OCI-LY1 (cell line): ENCODE results near the gene OR2V1.
A peak's percentile ranks its signal among the peaks of the same experiment; 100 is the strongest.

ENCODE experiments used
- H2AFZ ChIP-seq: fragments of 200-600 bp; sonication (generic), shearing (Covaris generic); 2 replicates; pipeline ENCODE4 v1.6.0; 2014; ENCODE audit warnings: antibody characterized with exemption, mild to moderate bottlenecking, low read length
- H3F3A ChIP-seq: fragments of 200-600 bp; sonication (generic), shearing (Covaris generic); 2 replicates; pipeline ENCODE4 v1.6.0; 2014; ENCODE audit warnings: mild to moderate bottlenecking, antibody characterized with exemption, low read length, moderate library complexity; ENCODE audit not compliant: insufficient read depth
- H3K27ac ChIP-seq: fragments of 200-600 bp; sonication (generic); 2 replicates; pipeline ENCODE4 v1.5.1; 2014; ENCODE audit warnings: low read length, mixed run types, mild to moderate bottlenecking, low read depth; ENCODE audit not compliant: poor library complexity, severe bottlenecking
- H3K27me3 ChIP-seq: fragments of 200-600 bp; sonication (generic); 2 replicates; pipeline ENCODE4 v1.6.0; 2014; ENCODE audit warnings: antibody characterized with exemption, mild to moderate bottlenecking, low read length, moderate library complexity; ENCODE audit not compliant: insufficient read depth
- H3K36me3 ChIP-seq: fragments of 200-600 bp; sonication (generic); 2 replicates; pipeline ENCODE4 v1.6.1; 2014; ENCODE audit warnings: mild to moderate bottlenecking, antibody characterized with exemption, low read length, moderate library complexity, mixed read lengths; ENCODE audit not compliant: insufficient read depth
- H3K4me1 ChIP-seq: fragments of 200-600 bp; sonication (generic); 2 replicates; pipeline ENCODE4 v1.5.1; 2014; ENCODE audit warnings: mild to moderate bottlenecking, low read length, moderate library complexity; ENCODE audit not compliant: insufficient read depth, severe bottlenecking
- H3K4me2 ChIP-seq: fragments of 200-600 bp; sonication (generic), shearing (Covaris generic); 2 replicates; pipeline ENCODE4 v1.6.1; 2014; ENCODE audit warnings: low read length
- H3K4me3 ChIP-seq: fragments of 200-600 bp; sonication (generic); 2 replicates; pipeline ENCODE4 v1.5.1; 2014; ENCODE audit warnings: low read length, low read depth, mild to moderate bottlenecking, mixed read lengths; ENCODE audit not compliant: poor library complexity, severe bottlenecking
- H3K79me2 ChIP-seq: fragments of 200-600 bp; shearing (Covaris generic); 2 replicates; pipeline ENCODE4 v1.6.1; 2016; ENCODE audit warnings: mixed run types, low read length, mixed read lengths; ENCODE audit not compliant: insufficient read depth
- H3K9ac ChIP-seq: fragments of 200-600 bp; sonication (generic), shearing (Covaris generic); 2 replicates; pipeline ENCODE4 v1.6.1; 2014; ENCODE audit warnings: mild to moderate bottlenecking, low read length, mixed read lengths
- H3K9me2 ChIP-seq: fragments of 200-600 bp; sonication (generic), shearing (Covaris generic); 2 replicates; pipeline ENCODE4 v1.6.1; 2014; ENCODE audit warnings: low read depth, mild to moderate bottlenecking, low read length, mixed read lengths
- H3K9me3 ChIP-seq: fragments of 200-600 bp; shearing (Covaris generic); 2 replicates; pipeline ENCODE4 v1.6.1; 2014; ENCODE audit warnings: low read length, mixed read lengths
- H4K20me1 ChIP-seq: fragments of 200-600 bp; sonication (generic), shearing (Covaris generic); 2 replicates; pipeline ENCODE4 v1.6.0; 2016; ENCODE audit warnings: mild to moderate bottlenecking, low read length; ENCODE audit not compliant: insufficient read depth
- CTCF ChIP-seq: fragments of 200-600 bp; sonication (generic), shearing (Covaris generic); IDR thresholded peaks from 2 replicates; pipeline ENCODE4 v1.5.1; 2017; ENCODE audit warnings: mild to moderate bottlenecking, antibody characterized with exemption, low read length, moderate library complexity, mixed read lengths
- EZH2 ChIP-seq: fragments of 200-600 bp; sonication (generic), shearing (Covaris generic); IDR thresholded peaks from 2 replicates; pipeline ENCODE4 v1.8.0; 2017; ENCODE audit warnings: borderline replicate concordance, mixed run types, mild to moderate bottlenecking, antibody characterized with exemption, low read length, moderate library complexity, mixed read lengths

The OR2V1 gene

GRCh38 chr5:181092428-181092827 is 38.5 kb downstream of the OR2V1 start:
- no peak overlapping the region for H3K4me3 ChIP-seq
- no peak overlapping the region for H3K27ac ChIP-seq
- no peaks in the 10 kb centered on the region for H3F3A ChIP-seq
- no peak overlapping the region for H3K4me2 ChIP-seq
- no peaks in the 10 kb centered on the region for H3K36me3 ChIP-seq
- no peak overlapping the region for H2AFZ ChIP-seq
- H4K20me1 ChIP-seq = no peaks in the 10 kb centered on the region
- no peaks in the 10 kb centered on the region for H3K79me2 ChIP-seq
- H3K27me3 ChIP-seq = no peaks in the 10 kb centered on the region
- H3K9ac ChIP-seq = no peak overlapping the region
- 0 out of 2 replicates have a peak, but pooled peaks cover 4% of the 10 kb centered on the region for H3K9me3 ChIP-seq
- H3K9me2 ChIP-seq = no peaks in the 10 kb centered on the region
- TF ChIP-seq CTCF (no peak), EZH2 (no peak)
- no peaks in the 10 kb centered on the region for H3K4me1 ChIP-seq

GRCh38 chr5:181088289-181088688 is 42.7 kb downstream of the OR2V1 start:
- no peak overlapping the region for H3K4me2 ChIP-seq
- no peaks in the 10 kb centered on the region for H4K20me1 ChIP-seq
- no peak overlapping the region for H3K4me3 ChIP-seq
- H3K9ac ChIP-seq = no peak overlapping the region
- no peak overlapping the region for H2AFZ ChIP-seq
- H3K27ac ChIP-seq = no peak overlapping the region
- no peaks in the 10 kb centered on the region for H3K9me2 ChIP-seq
- no peaks in the 10 kb centered on the region for H3K36me3 ChIP-seq
- H3F3A ChIP-seq = no peaks in the 10 kb centered on the region
- H3K79me2 ChIP-seq = no peaks in the 10 kb centered on the region
- TF ChIP-seq EZH2 (no peak), CTCF (peak; percentile 47)
- H3K4me1 ChIP-seq = no peaks in the 10 kb centered on the region
- H3K9me3 ChIP-seq = 0 out of 2 replicates have a peak, but pooled peaks cover 4% of the 10 kb centered on the region
- no peaks in the 10 kb centered on the region for H3K27me3 ChIP-seq

GRCh38 chr5:181087309-181087708 is 43.7 kb downstream of the OR2V1 start:
- Histone ChIP-seq H3K4me2 (no peak overlapping the region), H3K9me2 (no peaks in the 10 kb centered on the region), H2AFZ (no peak overlapping the region), H3K9me3 (0 out of 2 replicates have a peak, but pooled peaks cover 4% of the 10 kb centered on the region), H3K27me3 (no peaks in the 10 kb centered on the region), H3K4me3 (no peak overlapping the region), H3K79me2 (no peaks in the 10 kb centered on the region), H4K20me1 (no peaks in the 10 kb centered on the region), H3K36me3 (no peaks in the 10 kb centered on the region), H3K4me1 (no peaks in the 10 kb centered on the region), H3K27ac (no peak overlapping the region), H3F3A (no peaks in the 10 kb centered on the region), H3K9ac (no peak overlapping the region)
- TF ChIP-seq CTCF (no peak), EZH2 (no peak)
